Jurkat, Clone E6-1 (cell line): ENCODE measurements around the gene NELFB.

Experiments
- DNase-seq: peaks from one replicate; pipeline ENCODE4 v3.0.0-alpha.2; 2011; ENCODE audit warnings: low read depth, low spot score
- H3K4me3 ChIP-seq: 2 replicates; pipeline ENCODE4 v1.5.1; 2011; ENCODE audit warnings: mild to moderate bottlenecking, low read length, control low read depth, moderate library complexity

NELFB gene

GRCh38 chr9:137317718-137318511 is 62.8 kb downstream of the NELFB start:
- no peak overlapping the region for H3K4me3 ChIP-seq
- no peak for DNase-seq

DNA sequence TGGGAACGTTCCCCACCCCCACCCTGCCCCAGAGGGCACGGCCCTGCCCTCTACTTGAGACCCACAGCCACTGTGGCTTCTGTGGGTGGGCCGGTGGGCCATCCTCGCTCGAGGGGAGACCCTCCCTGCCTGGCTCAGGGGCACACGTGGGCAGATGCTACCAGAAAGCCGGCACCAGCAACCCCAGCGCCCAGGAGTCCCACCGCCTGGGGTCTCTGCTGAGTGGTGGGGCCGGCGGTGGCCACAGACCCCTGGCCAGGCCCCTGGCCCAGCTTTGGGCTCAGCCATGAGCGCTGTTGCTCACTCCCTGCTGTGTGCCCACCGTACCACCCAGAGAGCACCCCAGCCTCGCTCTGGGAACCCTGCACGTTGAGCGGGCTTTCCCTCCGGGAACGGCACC is 63.5 kb downstream of the NELFB start:
- DNase-seq = no peak

GRCh38 chr9:137319011-137319738 is 64.0 kb downstream of the NELFB start:
- DNase-seq = no peak
- no peak overlapping the region for H3K4me3 ChIP-seq

More for the DNA sequence above, 63.5 kb downstream of the NELFB start:
- no peak overlapping the region for H3K4me3 ChIP-seq

- no peak for DNase-seq
- no peak overlapping the region for H3K4me3 ChIP-seq
Measured at GRCh38 chr9:137319739-137320551, 64.8 kb downstream of the NELFB start.

DNA sequence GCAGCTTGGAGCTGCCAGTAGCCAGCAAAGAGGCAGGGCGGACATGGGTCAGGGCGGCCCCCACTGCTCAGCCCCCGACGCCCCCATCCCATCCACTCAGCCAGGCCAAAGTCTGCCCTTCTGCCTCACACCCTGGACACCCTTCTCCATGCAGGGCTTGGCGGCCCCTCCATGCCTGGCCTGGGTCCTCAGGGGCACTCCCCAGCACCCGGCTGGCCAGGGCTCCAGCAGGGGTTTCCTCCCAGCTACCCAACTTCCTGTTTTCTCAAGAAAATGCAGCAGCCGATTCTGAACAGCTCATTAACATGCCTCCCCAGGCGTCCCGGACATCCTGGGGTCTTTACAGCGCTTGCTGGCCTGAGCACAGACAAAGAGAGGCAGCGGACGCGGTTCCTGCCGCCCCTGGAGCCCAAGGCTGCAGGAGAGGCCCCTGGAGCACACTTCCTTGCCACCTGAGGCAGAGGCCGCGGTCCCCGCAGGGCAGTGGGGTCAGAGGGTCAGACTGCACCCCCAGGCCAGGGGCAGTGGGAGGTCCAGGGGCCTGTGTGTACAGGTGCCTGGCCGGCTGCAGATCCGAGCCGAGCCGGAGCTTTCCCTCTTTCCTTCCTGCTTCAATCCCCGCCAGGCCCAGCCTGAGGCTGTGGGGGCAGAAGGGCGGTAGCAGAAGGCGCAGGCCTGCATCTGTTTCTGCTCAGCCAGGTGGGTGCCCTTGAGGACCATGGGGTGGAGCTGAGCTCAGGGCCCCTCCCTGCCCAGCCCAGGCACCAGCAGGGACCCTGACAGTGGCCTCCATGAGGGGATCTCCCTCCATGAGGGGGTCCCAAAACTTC is 65.6 kb downstream of the NELFB start:
- no peak for DNase-seq
- no peak overlapping the region for H3K4me3 ChIP-seq

GRCh38 chr9:137321726-137322361 is 66.7 kb downstream of the NELFB start:
- no peak for DNase-seq
- H3K4me3 ChIP-seq = no peak overlapping the region
